GM04504 (cell line): ENCODE results near the gene CLN5.
"Not testable (repeated sequence)": the region's sequence is repeated elsewhere in the genome, so short reads cannot be mapped to it uniquely, and the experiment has no call there.

Source experiments
- DNase-seq: peaks from one replicate; pipeline ENCODE4 v3.0.0-alpha.2; 2012; ENCODE audit warnings: low read depth

Gene CLN5

GRCh38 chr13:76991796-76992547, at the start of gene CLN5:
CLN5 (plus strand) TSS chr13:76992081; CDS start chr13:76992099, 18 bp downstream.
- DNase-seq = peak; percentile 78

- no peak for DNase-seq
Measured at GRCh38 chr13:76942363-76942762, 49.5 kb upstream of the CLN5 start.

- DNase-seq = no peak
Measured at GRCh38 chr13:76943646-76944045, 48.2 kb upstream of the CLN5 start.

GRCh38 chr13:76944456-76944855, 47.4 kb upstream of the CLN5 start:
- DNase-seq = no peak

GRCh38 chr13:76948149-76948548, 43.7 kb upstream of the CLN5 start, which contains the start of gene ACOD1:
ACOD1 (plus strand) TSS chr13:76948511; CDS start chr13:76948559, 48 bp downstream.
- DNase-seq = no peak

- DNase-seq = no peak
Measured at GRCh38 chr13:76950101-76950500, 41.8 kb upstream of the CLN5 start.

- DNase-seq = no peak
Measured at GRCh38 chr13:76953968-76954367, 37.9 kb upstream of the CLN5 start.

- DNase-seq = no peak
Measured at GRCh38 chr13:76954538-76954937, 37.3 kb upstream of the CLN5 start.

- no peak for DNase-seq
Measured at GRCh38 chr13:76955193-76955592, 36.7 kb upstream of the CLN5 start.

GRCh38 chr13:76955661-76956060, 36.2 kb upstream of the CLN5 start:
- no peak for DNase-seq

- no peak for DNase-seq
Measured at GRCh38 chr13:76958841-76959432, 32.9 kb upstream of the CLN5 start.

GRCh38 chr13:76959734-76960133, 32.1 kb upstream of the CLN5 start:
- DNase-seq = not testable (repeated sequence)

GRCh38 chr13:76965759-76966421, 26.0 kb upstream of the CLN5 start:
- peak; percentile 62 for DNase-seq

- DNase-seq = no peak
Measured at GRCh38 chr13:76967031-76967430, 24.9 kb upstream of the CLN5 start.

- DNase-seq = no peak
Measured at GRCh38 chr13:76968041-76968440, 23.8 kb upstream of the CLN5 start.

- DNase-seq = no peak
Measured at GRCh38 chr13:76969488-76970365, 22.2 kb upstream of the CLN5 start.

GRCh38 chr13:76971215-76971614, 20.7 kb upstream of the CLN5 start:
- no peak for DNase-seq

- DNase-seq = no peak
Measured at GRCh38 chr13:76971851-76972829, 19.7 kb upstream of the CLN5 start.

- DNase-seq = no peak
Measured at GRCh38 chr13:76973920-76974617, 17.8 kb upstream of the CLN5 start.

GRCh38 chr13:76974618-76974975, 17.3 kb upstream of the CLN5 start:
- DNase-seq = no peak
